H1 (cell line): ENCODE measurements around the gene TEX9. TPM values are rescaled to one million over a fixed set of nuclear protein-coding genes. Genes with fewer than 3 reads are reported as not detected.

Experiments used
- CTCF ChIA-PET: fragments of 300-600 bp; sonication (Branson Sonifier 250); formaldehyde crosslinking; loops from one replicate; lab custom pipeline; 2021; ENCODE audit not compliant: partially characterized antibody; lab: Charles Lee
- POLR2A ChIA-PET: fragments of 300-600 bp; sonication (Branson Sonifier 250); formaldehyde crosslinking; loops from one replicate; lab custom pipeline; 2021; ENCODE audit warnings: inconsistent platforms; ENCODE audit not compliant: partially characterized antibody; lab: Charles Lee
- DNase-seq, 2 experiments: peaks; one replicate each; pipeline versions ENCODE4 v3.0.0 to v3.0.0-alpha.2; 2010 to 2022; ENCODE audit warnings: low spot score in 2 of 2, low read depth in 1 of 2, mixed read lengths in 1 of 2
- FAIRE-seq: peaks from 2 replicates; lab custom pipeline; 2011; peaks lifted over from hg19 to GRCh38; lab: Jason Lieb, UNC
- H2AFZ ChIP-seq: 2 replicates; pipeline ENCODE4 v1.8.1; 2012; ENCODE audit warnings: low read length, inconsistent platforms
- H2AK5ac ChIP-seq: 2 replicates; pipeline ENCODE4 v1.6.1; 2013; ENCODE audit warnings: low read depth, low read length
- H2BK120ac ChIP-seq: replicated peaks from 2 replicates; pipeline ENCODE3; 2013; ENCODE audit warnings: low read depth, low read length, inconsistent platforms
- H2BK12ac ChIP-seq: 2 replicates; pipeline ENCODE4 v1.6.1; 2013; ENCODE audit warnings: low read depth, low read length
- H2BK15ac ChIP-seq: 2 replicates; pipeline ENCODE4 v1.6.1; 2013; ENCODE audit warnings: low read length
- H2BK20ac ChIP-seq: 2 replicates; pipeline ENCODE4 v1.6.1; 2013; ENCODE audit warnings: low read length
- H2BK5ac ChIP-seq: 2 replicates; pipeline ENCODE4 v1.6.1; 2013; ENCODE audit warnings: low read depth, low read length
- H3K14ac ChIP-seq: 2 replicates; pipeline ENCODE4 v1.6.1; 2013; ENCODE audit warnings: inconsistent platforms; ENCODE audit not compliant: insufficient read length
- H3K18ac ChIP-seq: 2 replicates; pipeline ENCODE4 v1.6.1; 2013; ENCODE audit warnings: low read length; ENCODE audit errors: extremely low read depth
- H3K23ac ChIP-seq: 2 replicates; pipeline ENCODE4 v1.6.1; 2013; ENCODE audit warnings: inconsistent platforms; ENCODE audit not compliant: insufficient read length
- H3K23me2 ChIP-seq: 2 replicates; pipeline ENCODE4 v1.6.1; 2013; ENCODE audit warnings: low read depth, low read length
- H3K27ac ChIP-seq: 2 replicates; pipeline ENCODE4 v1.6.1; 2011; ENCODE audit warnings: low read depth, low read length, inconsistent platforms
- H3K27me3 ChIP-seq, 4 experiments: replicated peaks in 1 of 4; 1 replicate in 1 of 4; 2 replicates in 3 of 4; pipeline versions ENCODE4 v1.6.1 to v1.8.1; 2011 to 2013; ENCODE audit warnings: low read length in 3 of 4, mild to moderate bottlenecking in 3 of 4, inconsistent platforms in 2 of 4, mixed read lengths in 2 of 4, moderate library complexity in 1 of 4; ENCODE audit not compliant: control insufficient read depth in 3 of 4, insufficient read depth in 3 of 4; ENCODE audit errors: extremely low read depth in 1 of 4
- H3K36me3 ChIP-seq, 4 experiments: 2 replicates each; pipeline versions ENCODE4 v1.6.1 to v1.8.1; 2011 to 2013; ENCODE audit warnings: mild to moderate bottlenecking in 4 of 4, low read length in 3 of 4, moderate library complexity in 2 of 4, control low read depth in 1 of 4, inconsistent platforms in 1 of 4; ENCODE audit not compliant: insufficient read depth in 4 of 4, control insufficient read depth in 2 of 4
- H3K4ac ChIP-seq: replicated peaks from 2 replicates; pipeline ENCODE3; 2013; ENCODE audit warnings: low read length, low read depth, mixed read lengths, inconsistent platforms; ENCODE audit not compliant: insufficient read length
- H3K4me1 ChIP-seq, 4 experiments: replicated peaks in 1 of 4; 1 replicate in 1 of 4; 2 replicates in 3 of 4; pipeline versions ENCODE4 v1.6.1 to v1.8.1; 2011 to 2013; ENCODE audit warnings: low read length in 3 of 4, inconsistent platforms in 2 of 4, mixed read lengths in 1 of 4; ENCODE audit not compliant: insufficient read depth in 4 of 4, control insufficient read depth in 3 of 4
- H3K4me2 ChIP-seq, 2 experiments: 2 replicates each; pipeline versions ENCODE4 v1.6.1 to v1.8.1; 2011 to 2013; ENCODE audit warnings: low read depth in 2 of 2, low read length in 2 of 2, control low read depth in 1 of 2, inconsistent platforms in 1 of 2, mild to moderate bottlenecking in 1 of 2; ENCODE audit not compliant: insufficient read depth in 1 of 2
- H3K4me3 ChIP-seq, 4 experiments: fragments of 200-600, 300-600 bp in 1 of 4; sonication (generic), shearing (Covaris generic), sonication (Bioruptor Twin) in 1 of 4; 2 replicates each; pipeline versions ENCODE4 v1.5.1 to v1.8.1; 2011 to 2016; ENCODE audit warnings: low read length in 4 of 4, low read depth in 3 of 4, control low read depth in 2 of 4, inconsistent platforms in 2 of 4, mild to moderate bottlenecking in 2 of 4, mixed read lengths in 1 of 4, moderate library complexity in 1 of 4; ENCODE audit not compliant: insufficient read depth in 2 of 4; ENCODE audit errors: extremely low read depth in 1 of 4
- H3K56ac ChIP-seq: replicated peaks from 2 replicates; pipeline ENCODE3; 2013; ENCODE audit warnings: low read depth, mild to moderate bottlenecking, mixed read lengths, low read length, inconsistent platforms; ENCODE audit not compliant: insufficient read length
- H3K79me1 ChIP-seq: 2 replicates; pipeline ENCODE4 v1.6.1; 2013; ENCODE audit warnings: low read depth, low read length, control low read depth
- H3K79me2 ChIP-seq, 2 experiments: 2 replicates each; pipeline versions ENCODE4 v1.6.1 to v1.8.1; 2012 to 2013; ENCODE audit warnings: low read length in 2 of 2, mild to moderate bottlenecking in 2 of 2, inconsistent platforms in 1 of 2; ENCODE audit not compliant: insufficient read depth in 2 of 2, control insufficient read depth in 1 of 2
- H3K9ac ChIP-seq, 4 experiments: replicated peaks in 1 of 4; 1 replicate in 1 of 4; 2 replicates in 3 of 4; pipeline versions ENCODE4 v1.6.1 to v1.8.1; 2011 to 2013; ENCODE audit warnings: low read depth in 3 of 4, low read length in 3 of 4, control low read depth in 2 of 4, mild to moderate bottlenecking in 2 of 4, moderate library complexity in 2 of 4, inconsistent platforms in 1 of 4; ENCODE audit errors: extremely low read depth in 1 of 4
- H3K9me3 ChIP-seq, 2 experiments: 2 replicates each; pipeline versions ENCODE4 v1.6.1 to v1.8.1; 2012 to 2013; ENCODE audit warnings: mild to moderate bottlenecking in 2 of 2, moderate library complexity in 2 of 2, control low read depth in 1 of 2, inconsistent platforms in 1 of 2, low read depth in 1 of 2, low read length in 1 of 2, mixed read lengths in 1 of 2; ENCODE audit not compliant: insufficient read depth in 2 of 2
- H4K20me1 ChIP-seq, 2 experiments: replicated peaks in 1 of 2; 2 replicates each; pipeline versions ENCODE3 to v1.8.1; 2011 to 2013; ENCODE audit warnings: inconsistent platforms in 2 of 2, low read length in 2 of 2, mild to moderate bottlenecking in 1 of 2; ENCODE audit not compliant: insufficient read depth in 2 of 2, control insufficient read depth in 1 of 2
- H4K5ac ChIP-seq: 2 replicates; pipeline ENCODE4 v1.6.1; 2013; ENCODE audit warnings: low read length, low read depth, mixed read lengths, inconsistent platforms; ENCODE audit not compliant: insufficient read length
- H4K8ac ChIP-seq: 2 replicates; pipeline ENCODE4 v1.8.0; 2013; ENCODE audit warnings: mild to moderate bottlenecking, moderate library complexity, low read length, inconsistent platforms; ENCODE audit not compliant: insufficient read depth; ENCODE audit errors: extremely low read depth
- H4K91ac ChIP-seq: replicated peaks from 2 replicates; pipeline ENCODE3; 2013; ENCODE audit warnings: low read length, mixed read lengths, inconsistent platforms; ENCODE audit not compliant: insufficient read length
- BRCA1 ChIP-seq: IDR thresholded peaks from 2 replicates; pipeline ENCODE4 v1.6.1; 2012; ENCODE audit warnings: low read depth, low read length, improper control_type of control experiment
- CHD2 ChIP-seq: IDR thresholded peaks from 2 replicates; pipeline ENCODE4 v1.6.1; 2012; ENCODE audit warnings: low read length, improper control_type of control experiment
- KDM4A ChIP-seq: IDR thresholded peaks from one replicate; pipeline ENCODE4 v1.7.1; 2012; ENCODE audit warnings: low read depth, mild to moderate bottlenecking, moderate library complexity, low read length, inconsistent platforms; ENCODE audit not compliant: severe bottlenecking
- NANOG ChIP-seq: IDR thresholded peaks from 2 replicates; pipeline ENCODE4 v1.6.1; 2011; ENCODE audit warnings: low read length, low read depth, mild to moderate bottlenecking, inconsistent platforms; ENCODE audit not compliant: insufficient read depth, poor library complexity, severe bottlenecking
- PHF8 ChIP-seq: fragments of 200-600 bp; sonication (generic); conservative IDR thresholded peaks from 2 replicates; pipeline ENCODE4 v1.7.1; 2012; ENCODE audit warnings: low read depth, mild to moderate bottlenecking, inconsistent platforms, low read length, moderate library complexity
- POLR2A ChIP-seq, 2 experiments: IDR thresholded peaks; 1 replicate in 1 of 2; 2 replicates in 1 of 2; pipeline ENCODE4 v1.6.1; 2011; ENCODE audit warnings: low read depth in 2 of 2, low read length in 2 of 2, mild to moderate bottlenecking in 2 of 2; ENCODE audit errors: control extremely low read depth in 1 of 2
- RFX5 ChIP-seq: IDR thresholded peaks from 2 replicates; pipeline ENCODE4 v1.6.1; 2011; ENCODE audit warnings: low read depth, low read length, improper control_type of control experiment, borderline replicate concordance
- RNF2 ChIP-seq: fragments of 200-900, 300-1000 bp; sonication (generic); IDR thresholded peaks from 2 replicates; pipeline ENCODE4 v1.7.1; 2016; ENCODE audit warnings: borderline replicate concordance, low read depth, mild to moderate bottlenecking, antibody characterized with exemption, low read length; ENCODE audit not compliant: poor library complexity, severe bottlenecking; ENCODE audit errors: missing control alignments
- RXRA ChIP-seq: IDR thresholded peaks from 2 replicates; pipeline ENCODE4 v1.6.1; 2011; ENCODE audit warnings: low read depth, mild to moderate bottlenecking, low read length, moderate library complexity; ENCODE audit not compliant: insufficient read depth
- SIRT6 ChIP-seq: IDR thresholded peaks from one replicate; pipeline ENCODE4 v1.7.1; 2012; ENCODE audit warnings: low read length, inconsistent platforms
- SP2 ChIP-seq: IDR thresholded peaks from 2 replicates; pipeline ENCODE4 v1.6.1; 2012; ENCODE audit warnings: mild to moderate bottlenecking, low read length, inconsistent platforms
- SP4 ChIP-seq: IDR thresholded peaks from 2 replicates; pipeline ENCODE4 v1.6.1; 2012; ENCODE audit warnings: low read length, inconsistent platforms
- SUZ12 ChIP-seq: fragments of 200-600 bp; sonication (generic); IDR thresholded peaks from 2 replicates; pipeline ENCODE4 v1.6.1; 2012; ENCODE audit warnings: mild to moderate bottlenecking, inconsistent platforms, low read length, moderate library complexity, mixed read lengths
- WGBS, 2 experiments: shearing (Covaris generic) in 1 of 2; methylation state at CpG; one replicate each; pipeline versions ENCODE4 v1.1.6 to v1.1.7; 2013 to 2015; ENCODE audit warnings: low lambda C conversion rate in 2 of 2, mixed read lengths in 2 of 2, inconsistent platforms in 1 of 2, low coverage in 1 of 2, missing lambda C conversion rate in 1 of 2; ENCODE audit not compliant: insufficient replicate concordance in 2 of 2, insufficient coverage in 1 of 2, insufficient read length in 1 of 2; ENCODE audit errors: extremely low coverage in 1 of 2, missing lambda C conversion rate in 1 of 2; 5-methylcytosine and 5-hydroxymethylcytosine counted together
- polyA plus RNA-seq, 7 experiments: library from polyadenylated mRNA; depleted of rRNA in 3 of 7; stranded (reverse) in 5 of 7; unstranded in 2 of 7; fragments of >200 nt in 5 of 7; fragments of 200-250 nt in 2 of 7; gene quantifications; 1 replicate in 5 of 7; 2 replicates in 1 of 7; 4 replicates in 1 of 7; pipeline versions ENCODE4 v1.2.1 to v1.2.3, GENCODE V29; 2011 to 2013; ENCODE audit warnings: missing spikeins in 2 of 7, mixed read lengths in 2 of 7
- total RNA-seq: library from RNA; stranded (reverse); fragmentation: NEBNext Ultra II Directional; extraction: Animal tissue kit (Norgen Biotek cat#: 25700); gene quantifications from 2 replicates; pipeline ENCODE4 v1.2.1, GENCODE V29; 2021

Gene TEX9
- total and polyA plus RNA-seq, 2 of the 8 experiments (the other 6 are each of a cell fraction or from before 2014, with no cell fraction given), result 3.4 to 12.3 TPM

- H4K91ac ChIP-seq, result no peak overlapping the region
- ChIA-PET POLR2A (no interaction called here), CTCF (interaction anchor here (0.6 to 1.7 kb wide), 2 partner anchors 19 to 430 kb away, joined by 3 to 6 read pairs; no protein-coding TSS in a partner anchor)
- no peak overlapping the region for H3K9ac ChIP-seq
- no peak for DNase-seq
- no peak overlapping the region for H4K5ac ChIP-seq
- H2BK120ac ChIP-seq, result no peak overlapping the region
- peaks cover 0 to 3% (median 0%) of the 10 kb centered on the region in 4 experiments; a peak in 1 of 8 replicates for H3K36me3 ChIP-seq
- H3K23ac ChIP-seq, result no peak overlapping the region
- H3K9me3 ChIP-seq, result no peaks in the 10 kb centered on the region
- H2BK15ac ChIP-seq, result no peak overlapping the region
- H4K8ac ChIP-seq, result no peak overlapping the region
- no peak overlapping the region for H3K14ac ChIP-seq
- no peaks in the 10 kb centered on the region for H3K23me2 ChIP-seq
- no peaks in the 10 kb centered on the region for H3K79me1 ChIP-seq
- no peak overlapping the region for H3K4me3 ChIP-seq
- no peak overlapping the region for H2AFZ ChIP-seq
- no peak overlapping the region for H3K4ac ChIP-seq
- H3K18ac ChIP-seq, result no peak overlapping the region
- H2AK5ac ChIP-seq, result no peak overlapping the region
- H4K20me1 ChIP-seq, result no peaks in the 10 kb centered on the region
- no peak overlapping the region for H3K27ac ChIP-seq
- H2BK12ac ChIP-seq, result no peak overlapping the region
- TF ChIP-seq SP4 (no peak), KDM4A (no peak), BRCA1 (no peak), SIRT6 (no peak), CHD2 (no peak), SUZ12 (no peak), RFX5 (no peak), RXRA (no peak), NANOG (no peak), SP2 (no peak), PHF8 (no peak), RNF2 (no peak), POLR2A (IDR thresholded peaks at IDR 0.05; ENCODE audit: control extremely low read depth in 1 of 2, low read depth in 2 of 2, low read length in 2 of 2) (no peak)
- H3K27me3 ChIP-seq, result no peaks in the 10 kb centered on the region
- no peak overlapping the region for H2BK20ac ChIP-seq
- H3K4me1 ChIP-seq, result no peaks in the 10 kb centered on the region
- H3K56ac ChIP-seq, result no peak overlapping the region
- no peak for FAIRE-seq
- 84% methylated on average over 2 of the region's 2 CpGs; no CpG with 5 or more reads in 1 of the 2 experiments for WGBS, 2 experiments
- H2BK5ac ChIP-seq, result no peak overlapping the region
- H3K4me2 ChIP-seq, result no peak overlapping the region
- H3K79me2 ChIP-seq, result no peaks in the 10 kb centered on the region
Observed at GRCh38 chr15:56411122-56411749, 46.0 kb downstream of the TEX9 start.
